IMR-90 (cell line): ENCODE results near the gene DPYD. TPM values are rescaled to one million over a fixed set of nuclear protein-coding genes. Genes with fewer than 3 reads are reported as not detected.

Experiments used
- ATAC-seq: fragments of 200-7000 bp; cut with Tn5 transposase; 2 replicates; pipeline ENCODE4 v1.9.1; 2020; ENCODE audit warnings: low read depth, mild to moderate bottlenecking, moderate library complexity
- BruUV-seq: library from RNA; stranded (reverse); fragments of 400-500 nt; replicated peaks from 2 replicates; lab custom pipeline; 2021; lab: Mats Ljungman, UMichigan
- CTCF ChIA-PET: fragments of 300-600 bp; formaldehyde crosslinking; extraction: SDS; loops from one replicate; lab custom pipeline; 2021; ENCODE audit warnings: antibody characterized with exemption; lab: Yijun Ruan, JAX
- POLR2A ChIA-PET: fragments of 300-600 bp; sonication (Branson Sonifier 250); formaldehyde crosslinking; loops from one replicate; lab custom pipeline; 2022; ENCODE audit warnings: antibody characterized with exemption; ENCODE audit not compliant: unreplicated experiment; lab: Charles Lee
- DNase-seq: peaks from one replicate; pipeline ENCODE4 v3.0.0; 2013
- H2AFZ ChIP-seq: replicated peaks from 2 replicates; pipeline ENCODE3; 2013; ENCODE audit warnings: low read length, mild to moderate bottlenecking; ENCODE audit not compliant: poor library complexity
- H2AK5ac ChIP-seq: 2 replicates; pipeline ENCODE4 v1.6.1; 2013; ENCODE audit warnings: low read depth, low read length, inconsistent platforms
- H2AK9ac ChIP-seq: replicated peaks from 2 replicates; pipeline ENCODE3; 2013; ENCODE audit warnings: mild to moderate bottlenecking, low read depth, low read length, moderate library complexity; ENCODE audit not compliant: poor library complexity
- H2BK120ac ChIP-seq: 2 replicates; pipeline ENCODE4 v1.6.1; 2013; ENCODE audit warnings: low read depth, low read length, inconsistent platforms
- H2BK15ac ChIP-seq: 3 replicates; pipeline ENCODE4 v1.6.1; 2013; ENCODE audit warnings: low read depth, low read length, inconsistent platforms
- H2BK20ac ChIP-seq: 2 replicates; pipeline ENCODE4 v1.6.1; 2013; ENCODE audit warnings: low read depth, mild to moderate bottlenecking, inconsistent platforms, low read length, moderate library complexity
- H2BK5ac ChIP-seq: 2 replicates; pipeline ENCODE4 v1.6.1; 2013; ENCODE audit warnings: mild to moderate bottlenecking, low read depth, low read length, inconsistent platforms; ENCODE audit not compliant: poor library complexity, severe bottlenecking
- H3K14ac ChIP-seq: replicated peaks from 2 replicates; pipeline ENCODE4 v1.6.1; 2013; ENCODE audit warnings: low read depth, low read length, inconsistent platforms
- H3K18ac ChIP-seq: 2 replicates; pipeline ENCODE4 v1.6.1; 2013; ENCODE audit warnings: low read depth, low read length, control low read depth
- H3K23ac ChIP-seq: 2 replicates; pipeline ENCODE4 v1.6.1; 2013; ENCODE audit warnings: low read depth, low read length, inconsistent platforms
- H3K27ac ChIP-seq: 2 replicates; pipeline ENCODE4 v1.5.1; 2013; ENCODE audit warnings: mild to moderate bottlenecking, control low read depth, low read length; ENCODE audit not compliant: insufficient read depth
- H3K27me3 ChIP-seq: 2 replicates; pipeline ENCODE4 v1.6.1; 2013; ENCODE audit warnings: low read length; ENCODE audit not compliant: control insufficient read depth, insufficient read depth
- H3K36me3 ChIP-seq: 2 replicates; pipeline ENCODE4 v1.6.1; 2013; ENCODE audit warnings: low read length, mixed read lengths; ENCODE audit not compliant: control insufficient read depth, insufficient read depth
- H3K4ac ChIP-seq: 2 replicates; pipeline ENCODE4 v1.6.1; 2013; ENCODE audit warnings: low read depth, low read length, inconsistent platforms
- H3K4me1 ChIP-seq: 2 replicates; pipeline ENCODE4 v1.6.1; 2013; ENCODE audit warnings: low read length, mixed read lengths; ENCODE audit not compliant: control insufficient read depth, insufficient read depth
- H3K4me2 ChIP-seq: 2 replicates; pipeline ENCODE4 v1.6.1; 2013; ENCODE audit warnings: low read depth, mild to moderate bottlenecking, control low read depth, low read length, moderate library complexity
- H3K4me3 ChIP-seq: 2 replicates; pipeline ENCODE4 v1.5.1; 2013; ENCODE audit warnings: low read depth, mild to moderate bottlenecking, control low read depth, low read length, moderate library complexity; ENCODE audit not compliant: insufficient read depth
- H3K56ac ChIP-seq: 2 replicates; pipeline ENCODE4 v1.6.1; 2013; ENCODE audit warnings: low read length, inconsistent platforms; ENCODE audit not compliant: insufficient read depth; ENCODE audit errors: extremely low read depth
- H3K79me1 ChIP-seq, 2 experiments: 2 replicates each; pipeline ENCODE4 v1.6.1; 2013; ENCODE audit warnings: low read length in 2 of 2, inconsistent platforms in 1 of 2, low read depth in 1 of 2
- H3K9ac ChIP-seq: 2 replicates; pipeline ENCODE4 v1.6.1; 2013; ENCODE audit warnings: low read depth, low read length, control low read depth
- H3K9me1 ChIP-seq: 2 replicates; pipeline ENCODE4 v1.6.1; 2013; ENCODE audit warnings: low read length, inconsistent platforms; ENCODE audit not compliant: insufficient read depth
- H3K9me3 ChIP-seq: 2 replicates; pipeline ENCODE4 v1.6.1; 2013; ENCODE audit warnings: low read length; ENCODE audit not compliant: control insufficient read depth, insufficient read depth
- H4K20me1 ChIP-seq: 2 replicates; pipeline ENCODE4 v1.6.1; 2013; ENCODE audit warnings: low read length, inconsistent platforms; ENCODE audit not compliant: insufficient read depth
- H4K5ac ChIP-seq: 2 replicates; pipeline ENCODE4 v1.6.1; 2013; ENCODE audit warnings: mild to moderate bottlenecking, low read depth, low read length, control low read depth
- H4K8ac ChIP-seq, 2 experiments: 2 replicates each; pipeline ENCODE4 v1.6.1; 2013; ENCODE audit warnings: low read depth in 2 of 2, low read length in 2 of 2, control low read depth in 1 of 2, inconsistent platforms in 1 of 2
- H4K91ac ChIP-seq: 2 replicates; pipeline ENCODE4 v1.6.1; 2013; ENCODE audit warnings: low read depth, low read length, inconsistent platforms; ENCODE audit not compliant: insufficient read depth
- BHLHE40 ChIP-seq: fragments of 150-350 bp; IDR thresholded peaks from 2 replicates; pipeline ENCODE4 v1.6.1; 2016; ENCODE audit warnings: mild to moderate bottlenecking, low read depth, low read length
- CEBPB ChIP-seq: IDR thresholded peaks from 2 replicates; pipeline ENCODE4 v1.6.1; 2012; ENCODE audit warnings: low read depth, low read length, improper control_type of control experiment
- CHD1 ChIP-seq: IDR thresholded peaks from 2 replicates; pipeline ENCODE4 v1.6.1; 2012; ENCODE audit warnings: low read depth, low read length, improper control_type of control experiment
- CTCF ChIP-seq: conservative IDR thresholded peaks from 2 replicates; pipeline ENCODE4 v1.5.1; 2012; ENCODE audit warnings: mild to moderate bottlenecking, low read depth, low read length, improper control_type of control experiment
- ELK1 ChIP-seq: fragments of 150-350 bp; IDR thresholded peaks from 2 replicates; pipeline ENCODE4 v1.6.1; 2016; ENCODE audit warnings: low read depth, mild to moderate bottlenecking, low read length, moderate library complexity, borderline replicate concordance
- MAFK ChIP-seq: IDR thresholded peaks from 2 replicates; pipeline ENCODE4 v1.6.1; 2012; ENCODE audit warnings: low read depth, low read length, improper control_type of control experiment
- MAZ ChIP-seq: IDR thresholded peaks from 2 replicates; pipeline ENCODE4 v1.6.1; 2012; ENCODE audit warnings: low read depth, mild to moderate bottlenecking, low read length, improper control_type of control experiment, moderate library complexity, borderline replicate concordance
- MXI1 ChIP-seq: IDR thresholded peaks from 2 replicates; pipeline ENCODE4 v1.6.1; 2012; ENCODE audit warnings: low read depth, mild to moderate bottlenecking, low read length, moderate library complexity, borderline replicate concordance
- NFE2L2 ChIP-seq: fragments of 150-350 bp; IDR thresholded peaks from 2 replicates; pipeline ENCODE4 v1.6.1; 2016; ENCODE audit warnings: low read depth, mild to moderate bottlenecking, low read length
- POLR2A ChIP-seq: IDR thresholded peaks from 2 replicates; pipeline ENCODE4 v1.6.1; 2012; ENCODE audit warnings: mild to moderate bottlenecking, low read depth, low read length
- RAD21 ChIP-seq: IDR thresholded peaks from 2 replicates; pipeline ENCODE4 v1.6.1; 2012; ENCODE audit warnings: low read length, improper control_type of control experiment
- RCOR1 ChIP-seq: IDR thresholded peaks from 2 replicates; pipeline ENCODE4 v1.6.1; 2012; ENCODE audit warnings: mild to moderate bottlenecking, low read length, improper control_type of control experiment; ENCODE audit not compliant: insufficient replicate concordance
- RFX5 ChIP-seq: IDR thresholded peaks from 2 replicates; pipeline ENCODE4 v1.8.0; 2012; ENCODE audit warnings: low read depth, mild to moderate bottlenecking, low read length, moderate library complexity
- SMC3 ChIP-seq: fragments of 150-350 bp; IDR thresholded peaks from 2 replicates; pipeline ENCODE4 v1.6.1; 2016; ENCODE audit warnings: low read depth, mild to moderate bottlenecking, antibody characterized with exemption, low read length, moderate library complexity
- USF2 ChIP-seq: fragments of 150-350 bp; IDR thresholded peaks from 2 replicates; pipeline ENCODE4 v1.6.1; 2017; ENCODE audit warnings: mild to moderate bottlenecking, antibody characterized with exemption, low read length, low read depth
- WGBS, 2 experiments: methylation state at CpG; one replicate each; pipeline versions ENCODE4 v1.1.5 to v1.1.7; 2013; ENCODE audit warnings: missing lambda C conversion rate in 2 of 2; ENCODE audit not compliant: insufficient read length in 1 of 2; ENCODE audit errors: extremely low coverage in 2 of 2; 5-methylcytosine and 5-hydroxymethylcytosine counted together
- dilution Hi-C: fragments of 300-500 bp; cut with HindIII; formaldehyde crosslinking; loops from one replicate; pipeline ENCODE4 v1.14.3; 2018; ENCODE audit warnings: low sequenced_read_pairs; ENCODE audit not compliant: unreplicated experiment
- in situ Hi-C: fragments of 300-500 bp; cut with MboI; formaldehyde crosslinking; loops from 3 replicates; pipeline ENCODE4 v1.14.3; 2019; ENCODE audit warnings: low sequenced_read_pairs, inconsistent platforms, mixed read lengths
- intact Hi-C: fragments of 100-400 bp; cut with micrococcal nuclease; formaldehyde crosslinking; loops from 2 replicates; pipeline ENCODE4 v1.10.0; 2022
- polyA plus RNA-seq, 3 experiments: library from polyadenylated mRNA; depleted of rRNA; stranded (reverse); fragments of >200 nt; gene quantifications; 2 replicates each; pipeline ENCODE4 v1.2.3, GENCODE V29; 2012; ENCODE audit warnings: low replicate concordance in 1 of 3
- total RNA-seq: library from RNA; depleted of rRNA; stranded (reverse); fragments of >200 nt; gene quantifications from 2 replicates; pipeline ENCODE4 v1.2.3, GENCODE V29; 2012

DPYD gene
- total and polyA plus RNA-seq, 2 of the 4 experiments (the other 2 are of a cell fraction) = 9.3 to 47.3 TPM

GRCh38 chr1:97816927-97817326 is 103.9 kb downstream of the DPYD start:
- Histone ChIP-seq H3K9ac (no peak overlapping the region), H4K8ac (no peak overlapping the region), H4K91ac (no peak overlapping the region), H3K27me3 (no peaks in the 10 kb centered on the region), H3K36me3 (no peaks in the 10 kb centered on the region), H2BK20ac (no peak overlapping the region), H2AK5ac (no peak overlapping the region), H3K9me1 (no peaks in the 10 kb centered on the region), H3K4ac (no peak overlapping the region), H3K27ac (no peak overlapping the region), H2AK9ac (no peak overlapping the region), H4K5ac (no peak overlapping the region), H3K18ac (no peak overlapping the region), H2BK15ac (no peak overlapping the region), H4K20me1 (no peaks in the 10 kb centered on the region), H3K14ac (no peak overlapping the region), H2BK120ac (no peak overlapping the region), H3K9me3 (no peaks in the 10 kb centered on the region), H2AFZ (no peak overlapping the region), H3K4me1 (peaks cover 2% of the 10 kb centered on the region; the same call in 1 of the 2 replicates), H2BK5ac (no peak overlapping the region), H3K4me3 (no peak overlapping the region), H3K4me2 (no peak overlapping the region), H3K56ac (no peak overlapping the region; the same call in 1 of the 2 replicates), H3K79me1 (no peaks in the 10 kb centered on the region), H3K23ac (no peak overlapping the region)
- WGBS, 2 experiments = no CpG with 5 or more reads among the region's 1 CpG
- in situ Hi-C loops = loop anchor here (25.0 kb wide), 1 partner anchor 580 kb away; no protein-coding TSS in a partner anchor
- dilution Hi-C loops = no loop called here
- DNase-seq (no peak), ATAC-seq (no peak)
- intact Hi-C loops = no loop called here
- CTCF ChIA-PET = no interaction called here
- no TSS peak for BruUV-seq
- TF ChIP-seq RCOR1 (no peak), CHD1 (no peak), CEBPB (no peak), MXI1 (no peak), USF2 (no peak), RFX5 (no peak), CTCF (no peak), RAD21 (no peak), POLR2A (no peak), SMC3 (no peak), ELK1 (no peak), MAFK (no peak), BHLHE40 (no peak), MAZ (no peak), NFE2L2 (no peak)
- POLR2A ChIA-PET = no interaction called here
